Measurements from ENCODE around the gene CPEB2. TPM values are rescaled to one million over a fixed set of nuclear protein-coding genes. Genes with fewer than 3 reads are reported as not detected.
A peak's percentile ranks its signal among the peaks of the same experiment; 100 is the strongest.

Gene CPEB2
- total RNA-seq (ENCODE audit: low replicate concordance): 12.5 and 32.0 TPM in 2 replicates
- long read RNA-seq, partial matches to known transcripts: 1 of 11 reads
- long read RNA-seq, other reads (novel, unspliced or antisense): 10 of 11 reads

GRCh38 chr4:15001869-15002658, at the start of gene CPEB2:
Gene CPEB2, plus strand, starts transcription at chr4:15002481. Its CDS starts 193 bp downstream, at chr4:15002674.
- TF ChIP-seq CTCF (conservative IDR thresholded peaks at IDR 0.05): no peak
- Mint-ChIP-seq H3K4me1 (ENCODE audit: unreplicated experiment) (peaks cover 4% of the 10 kb centered on the region), H3K4me3 (peak within 1 kb of the TSS; percentile 91), H3K9me3 (no peaks in the 10 kb centered on the region), H3K27ac (peak within 1 kb of the TSS; percentile 98), H3K27me3 (peaks cover 26% of the 10 kb centered on the region), H3K36me3 (peaks cover 6% of the 10 kb centered on the region)
- DNase-seq (ENCODE audit: extremely low spot score, unreplicated experiment): peak; percentile 94

GRCh38 chr4:14958436-14958835, 43.8 kb upstream of the CPEB2 start:
- Mint-ChIP-seq H3K9me3 (no peaks in the 10 kb centered on the region), H3K27ac (no peak overlapping the region), H3K36me3 (no peaks in the 10 kb centered on the region), H3K4me3 (no peak overlapping the region), H3K27me3 (no peaks in the 10 kb centered on the region), H3K4me1 (ENCODE audit: unreplicated experiment) (no peaks in the 10 kb centered on the region)
- TF ChIP-seq CTCF (conservative IDR thresholded peaks at IDR 0.05): no peak
- no peak for DNase-seq (ENCODE audit: extremely low spot score, unreplicated experiment)

GRCh38 chr4:14961292-14961691, 41.0 kb upstream of the CPEB2 start:
- no peak for DNase-seq (ENCODE audit: extremely low spot score, unreplicated experiment)

GRCh38 chr4:14965071-14965470, 37.2 kb upstream of the CPEB2 start:
- Mint-ChIP-seq H3K9me3 (no peaks in the 10 kb centered on the region), H3K4me3 (no peak overlapping the region), H3K36me3 (no peaks in the 10 kb centered on the region), H3K27me3 (no peaks in the 10 kb centered on the region), H3K27ac (no peak overlapping the region), H3K4me1 (ENCODE audit: unreplicated experiment) (no peaks in the 10 kb centered on the region)
- DNase-seq (ENCODE audit: extremely low spot score, unreplicated experiment): no peak
- TF ChIP-seq CTCF (conservative IDR thresholded peaks at IDR 0.05): no peak

More at GRCh38 chr4:14961292-14961691, 41.0 kb upstream of the CPEB2 start:
- no peak for TF ChIP-seq CTCF (conservative IDR thresholded peaks at IDR 0.05)
- Mint-ChIP-seq H3K27ac (no peak overlapping the region), H3K27me3 (no peaks in the 10 kb centered on the region), H3K4me1 (ENCODE audit: unreplicated experiment) (no peaks in the 10 kb centered on the region), H3K4me3 (no peak overlapping the region), H3K36me3 (no peaks in the 10 kb centered on the region), H3K9me3 (no peaks in the 10 kb centered on the region)

GRCh38 chr4:14967982-14968381, 34.3 kb upstream of the CPEB2 start:
- TF ChIP-seq CTCF (conservative IDR thresholded peaks at IDR 0.05): no peak
- H3K4me1 Mint-ChIP-seq (ENCODE audit: unreplicated experiment): no peaks in the 10 kb centered on the region

More at GRCh38 chr4:14967982-14968381, 34.3 kb upstream of the CPEB2 start:
- DNase-seq (ENCODE audit: extremely low spot score, unreplicated experiment): no peak
- Mint-ChIP-seq H3K4me3 (no peak overlapping the region), H3K36me3 (no peaks in the 10 kb centered on the region), H3K27ac (no peak overlapping the region), H3K27me3 (no peaks in the 10 kb centered on the region), H3K9me3 (peaks cover 4% of the 10 kb centered on the region)

All from type B pancreatic cell (in vitro differentiated cells).